HPDE6-E6E7 (cell line): ENCODE measurements around the gene ZNF680.
"Not testable (repeated sequence)": the region's sequence is repeated elsewhere in the genome, so short reads cannot be mapped to it uniquely, and the experiment has no call there.

Experiments
- DNase-seq: peaks from one replicate; pipeline ENCODE4 v3.0.0; 2011; ENCODE audit warnings: missing footprints; ENCODE audit errors: extremely low spot score

Gene ZNF680

GRCh38 chr7:64562626-64563278 lies at the start of gene ZNF680:
Gene ZNF680, minus strand, starts transcription at chr7:64563071. Its CDS starts 117 bp downstream, at chr7:64562954.
- DNase-seq = peak; percentile 88

- DNase-seq = no peak
Measured at GRCh38 chr7:64612452-64612851, 49.6 kb upstream of the ZNF680 start.

DNA sequence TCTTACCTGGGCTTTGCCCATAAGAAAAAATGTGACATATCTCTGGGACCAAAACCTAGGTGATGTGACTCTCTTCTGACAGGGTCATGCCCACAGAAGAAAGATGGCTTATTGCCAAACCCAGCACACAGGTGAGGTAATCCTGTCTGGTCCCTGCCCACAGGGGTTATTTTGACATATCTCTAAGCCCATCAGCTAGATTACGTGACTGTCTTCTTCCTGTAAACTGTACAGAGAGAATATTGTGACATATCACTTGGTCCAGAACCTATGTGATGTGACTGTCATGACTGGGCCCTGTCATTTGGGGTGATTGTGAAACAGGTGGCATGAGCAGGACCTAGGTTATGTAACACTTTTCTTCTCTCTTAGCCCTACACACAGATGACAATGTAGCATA lies 48.8 kb upstream of the ZNF680 start:
- DNase-seq = no peak

DNA sequence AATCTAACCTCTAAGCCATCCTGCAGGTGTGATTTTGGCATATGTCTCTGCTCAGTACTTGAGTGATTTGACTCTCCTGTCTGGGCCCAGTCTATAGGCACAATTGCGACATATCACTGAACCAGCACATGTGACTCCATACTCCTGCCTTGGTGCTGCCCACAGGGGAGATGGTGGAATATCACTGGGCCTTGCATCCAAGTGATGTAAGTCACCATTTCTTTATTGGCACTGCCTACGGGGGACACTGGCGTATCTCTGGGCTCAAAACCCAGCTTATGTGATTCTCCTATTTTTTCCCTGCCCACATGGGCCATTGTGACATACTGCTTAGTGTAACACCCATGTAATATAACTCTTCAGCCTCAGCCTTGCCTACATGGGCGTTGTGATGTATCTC lies 48.1 kb upstream of the ZNF680 start:
- DNase-seq = no peak

DNA sequence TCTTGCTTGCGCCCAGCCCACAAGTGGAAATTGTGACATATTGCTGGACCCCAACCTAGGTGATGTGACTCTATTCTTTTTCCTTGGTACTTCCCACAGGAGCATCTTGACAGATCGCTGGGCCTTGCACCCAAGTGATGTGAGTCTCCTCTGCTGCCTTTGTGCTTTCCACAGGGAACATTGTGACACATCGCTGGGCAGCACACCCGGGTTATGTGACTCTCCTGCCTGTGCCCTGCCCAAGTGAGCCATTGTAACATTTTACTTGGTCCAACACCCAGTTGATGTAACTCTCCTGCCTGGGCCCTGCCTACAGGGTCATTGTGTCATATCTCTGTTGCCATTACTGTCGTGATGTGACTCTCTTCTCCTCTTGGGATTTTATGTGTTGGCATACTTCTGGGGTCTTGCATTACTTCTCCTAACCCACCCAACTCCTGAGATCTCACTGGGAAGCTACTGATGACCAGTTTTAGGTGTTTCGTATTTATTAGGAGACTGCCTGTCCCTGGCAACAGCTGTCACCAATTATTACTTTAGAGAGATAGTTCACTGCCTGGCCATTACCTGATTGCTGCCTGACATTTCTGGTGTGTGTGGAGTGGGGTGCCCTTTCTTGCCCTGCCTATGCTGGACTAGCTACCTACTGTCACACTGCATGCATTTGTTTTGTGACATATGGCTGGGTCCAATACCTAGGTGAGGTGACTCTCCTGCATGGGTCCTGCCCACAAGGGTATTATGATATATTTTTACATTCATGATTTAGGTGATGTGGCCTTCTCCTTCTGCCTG lies 45.4 kb upstream of the ZNF680 start:
- DNase-seq = no peak

DNA sequence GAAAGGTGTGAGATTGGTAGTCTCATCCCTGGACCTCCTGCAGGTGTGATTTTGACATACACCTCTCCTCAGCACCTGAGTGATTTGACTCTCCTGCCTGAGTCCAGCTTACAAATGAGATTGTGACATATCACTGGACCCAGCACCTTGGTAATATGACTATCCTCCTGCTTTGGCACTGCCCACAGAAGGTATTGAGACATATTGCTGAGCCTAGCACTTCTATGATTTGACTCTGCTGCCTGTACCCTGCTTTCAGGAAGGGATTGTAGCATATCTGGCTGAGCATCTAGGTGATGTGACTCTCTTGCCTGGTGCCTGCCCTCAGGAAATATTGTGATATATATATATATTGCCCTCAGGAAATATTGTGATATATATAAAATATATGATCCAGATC lies 43.5 kb upstream of the ZNF680 start:
- no peak for DNase-seq

GRCh38 chr7:64603271-64603670 lies 40.4 kb upstream of the ZNF680 start:
- DNase-seq = no peak

DNA sequence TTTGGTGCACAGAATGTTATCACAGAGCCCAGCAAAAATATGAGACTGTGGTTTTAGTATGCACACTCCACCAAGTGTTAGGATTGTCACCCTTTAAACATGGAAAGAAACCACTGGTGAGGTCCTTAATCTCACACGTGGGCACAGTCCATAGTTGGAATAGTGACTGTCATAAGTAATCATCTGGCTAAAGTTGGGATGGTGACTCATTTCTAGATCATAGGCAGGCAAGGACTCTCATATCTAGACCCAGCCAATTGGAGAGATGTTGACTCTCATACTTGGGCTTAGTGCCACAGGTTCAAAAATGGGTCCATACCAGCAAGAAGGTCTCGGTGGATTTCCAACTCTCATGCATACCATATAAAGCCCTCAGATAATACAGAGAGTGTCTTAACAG lies 39.6 kb upstream of the ZNF680 start:
- DNase-seq = no peak

DNA sequence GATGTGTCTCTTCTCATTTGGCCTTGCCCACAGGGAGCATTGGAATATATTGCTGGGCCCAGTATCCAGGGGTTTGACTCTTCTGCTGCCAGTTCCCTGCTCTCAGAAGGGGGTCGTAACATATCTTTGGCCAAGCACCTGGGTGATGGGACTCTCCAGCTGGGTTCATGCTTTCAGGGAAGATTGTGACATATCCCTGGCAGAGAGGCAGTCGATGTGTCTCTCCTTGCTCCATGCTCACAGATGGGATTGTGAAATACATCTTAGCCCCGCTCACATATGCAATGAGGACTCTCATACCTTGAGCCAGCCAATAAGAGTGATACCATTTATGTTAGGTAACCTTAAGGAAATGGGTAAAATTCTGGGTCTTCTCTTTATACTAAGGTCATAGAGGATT lies 39.2 kb upstream of the ZNF680 start:
- no peak for DNase-seq

DNA sequence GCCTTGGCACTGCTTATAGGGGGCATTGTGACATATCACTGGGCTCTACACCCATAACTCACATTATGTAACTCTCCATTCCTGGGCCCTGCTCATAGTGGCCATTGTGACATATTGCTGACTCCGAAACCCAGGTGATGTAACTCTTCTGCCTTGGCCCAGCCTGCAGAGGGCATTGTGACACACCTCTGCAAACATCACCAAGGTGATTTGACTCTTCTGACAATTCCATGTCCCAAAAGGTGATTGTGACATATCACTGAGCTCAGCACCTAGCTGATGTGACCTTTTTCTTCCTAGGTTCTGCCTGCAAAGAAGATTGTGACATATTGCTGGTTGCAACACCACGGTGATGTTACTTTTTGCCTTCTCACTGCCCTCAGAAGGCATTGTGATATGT lies 36.5 kb upstream of the ZNF680 start:
- no peak for DNase-seq

- DNase-seq = no peak
Measured at GRCh38 chr7:64590971-64591370, 28.1 kb upstream of the ZNF680 start.

DNA sequence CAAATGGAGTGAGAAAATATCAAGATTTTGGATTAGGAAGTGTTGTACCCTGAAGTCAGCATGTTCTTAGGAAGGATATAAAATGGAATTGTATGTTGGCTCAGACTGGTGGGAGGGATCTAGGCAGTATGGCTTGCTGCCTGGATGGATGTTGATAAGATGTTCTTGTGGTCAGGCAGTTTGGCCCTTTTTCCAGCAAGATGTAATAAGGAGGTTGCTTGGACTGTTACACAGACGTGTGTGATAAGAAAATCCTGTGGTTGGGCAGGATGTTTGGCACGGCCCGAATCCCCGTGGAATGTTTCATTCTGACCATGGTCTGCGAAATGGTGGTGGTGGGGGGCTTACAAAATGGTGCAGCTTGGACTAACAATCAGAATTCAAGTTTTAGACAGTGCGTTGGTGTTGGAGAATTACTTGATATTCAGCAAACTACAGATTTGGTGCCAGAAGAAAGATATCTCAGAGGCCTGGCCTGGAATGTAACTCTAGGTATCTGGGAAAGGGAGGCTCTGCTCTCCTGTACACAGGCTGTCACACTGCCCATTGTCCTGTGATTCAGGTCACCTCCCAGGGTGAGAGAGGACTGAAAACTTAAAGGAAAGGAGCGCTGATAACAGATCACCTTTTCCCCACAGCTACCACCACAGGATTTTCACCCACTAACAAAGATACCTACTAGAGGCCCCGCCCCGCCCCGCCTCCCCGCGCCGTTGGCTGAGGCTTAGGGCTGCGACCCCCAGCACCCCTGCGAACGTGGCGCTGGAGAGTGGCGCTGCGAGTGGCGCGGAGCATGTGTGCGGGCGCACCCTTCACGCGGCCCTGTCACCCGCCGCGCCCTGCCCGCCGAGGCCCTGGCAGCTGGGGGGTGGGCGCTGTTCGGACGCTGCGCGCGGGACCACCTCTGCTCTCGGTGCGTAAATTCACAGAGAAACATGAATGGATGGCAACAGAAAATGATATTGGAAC lies 19.3 kb upstream of the ZNF680 start:
- DNase-seq = no peak

GRCh38 chr7:64581391-64581790 lies 18.5 kb upstream of the ZNF680 start:
- no peak for DNase-seq

- DNase-seq = no peak
Measured at GRCh38 chr7:64574540-64575099, 11.7 kb upstream of the ZNF680 start.

- not testable (repeated sequence) for DNase-seq
Measured at GRCh38 chr7:64570284-64570605, 7.4 kb upstream of the ZNF680 start.

- not testable (repeated sequence) for DNase-seq
Measured at GRCh38 chr7:64569372-64570283, 6.8 kb upstream of the ZNF680 start.

- DNase-seq = no peak
Measured at GRCh38 chr7:64562256-64562625, 630 bp downstream of the ZNF680 start.

DNA sequence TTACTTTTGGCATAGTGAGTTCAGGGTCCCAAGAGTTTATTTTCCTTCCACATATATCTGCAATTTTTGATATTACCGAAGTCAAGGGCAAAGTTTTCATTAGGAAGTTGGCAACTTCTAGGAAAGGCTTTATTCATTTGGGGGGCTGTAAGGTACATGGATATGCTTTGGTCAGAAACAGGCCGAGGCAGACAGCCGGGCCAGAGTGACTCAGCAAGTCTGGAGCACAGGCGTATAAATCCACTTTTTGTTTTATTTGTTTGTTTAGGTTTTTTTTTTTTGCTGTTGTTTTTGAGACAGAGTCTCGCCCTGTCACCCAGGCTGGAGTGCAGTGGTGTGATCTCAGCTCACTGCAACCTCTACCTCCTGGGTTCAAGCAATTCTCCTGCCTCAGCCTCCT lies 3.7 kb downstream of the ZNF680 start:
- DNase-seq = no peak

- no peak for DNase-seq
Measured at GRCh38 chr7:64558781-64559180, 4.1 kb downstream of the ZNF680 start.

DNA sequence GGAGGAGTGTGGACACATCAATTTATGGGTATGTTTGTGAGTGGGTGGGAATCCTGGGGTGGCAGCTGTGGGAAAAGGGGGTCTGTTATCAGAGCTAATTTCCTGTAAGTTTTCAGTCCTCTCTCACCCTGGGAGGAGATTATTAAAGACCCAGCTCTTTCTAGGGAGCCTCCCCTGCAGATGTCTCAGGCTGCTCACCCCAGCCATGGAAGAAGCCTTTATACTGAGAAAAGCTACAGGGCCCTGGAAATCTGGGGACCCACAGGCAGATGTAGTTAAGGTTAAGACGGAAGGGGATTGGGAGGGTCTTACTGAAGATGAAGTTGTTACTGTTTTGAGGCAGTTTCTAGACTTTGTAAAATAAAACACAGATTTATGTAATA lies 4.6 kb downstream of the ZNF680 start:
- DNase-seq = no peak
